ENCODE data around the gene TMEM135. TPM values are rescaled to one million over a fixed set of nuclear protein-coding genes. Genes with fewer than 3 reads are reported as not detected.

TMEM135 gene
- total RNA-seq, 1 experiment from 2014 or later, result 95.2 TPM

- Mint-ChIP-seq H3K9me3 (ENCODE audit: unreplicated experiment) (peaks cover 13% of the 10 kb centered on the region), H3K4me1 (ENCODE audit: low read depth, unreplicated experiment) (peaks cover 63% of the 10 kb centered on the region), H3K27ac (ENCODE audit: unreplicated experiment) (peak overlapping the region; percentile 93), H3K27me3 (ENCODE audit: insufficient read depth, unreplicated experiment) (no peaks in the 10 kb centered on the region), H3K36me3 (ENCODE audit: insufficient read depth, unreplicated experiment) (peaks cover 27% of the 10 kb centered on the region), H3K4me3 (ENCODE audit: unreplicated experiment) (peak overlapping the region; percentile 66)
- H3K36me3 ChIP-seq (ENCODE audit: control insufficient read depth, insufficient read depth, low read length), result no peaks in the 10 kb centered on the region
- DNase-seq, result no peak
- H3K27me3 ChIP-seq (replicated peaks; ENCODE audit: control insufficient read depth, insufficient read depth, low read length), result no peaks in the 10 kb centered on the region
- H3K4me1 ChIP-seq, result peaks cover 42% of the 10 kb centered on the region
- no peak overlapping the region for H3K4me3 ChIP-seq (ENCODE audit: low read depth, low read length)
- ChIA-PET POLR2A (interaction anchor here (0.6 to 2.1 kb wide), 4 partner anchors 24 to 525 kb away, joined by 4 to 23 read pairs (median 11); partner anchors contain the start of genes FZD4 and TMEM135), CTCF (interaction anchor here (1.5 to 2.3 kb wide), 5 partner anchors 10 to 92 kb away, joined by 5 to 15 read pairs (median 10); partner anchors contain the start of genes FZD4 and TMEM135)
- intact Hi-C loops (cut with micrococcal nuclease; ENCODE audit: unreplicated experiment), result loop anchor here (1.0 to 10.0 kb wide), 6 partner anchors 10 to 1221 kb away; no protein-coding TSS in a partner anchor
- no peaks in the 10 kb centered on the region for H3K9me3 ChIP-seq
- no TSS peak for BruUV-seq (replicated peaks)
- TF ChIP-seq, protein P1, sequence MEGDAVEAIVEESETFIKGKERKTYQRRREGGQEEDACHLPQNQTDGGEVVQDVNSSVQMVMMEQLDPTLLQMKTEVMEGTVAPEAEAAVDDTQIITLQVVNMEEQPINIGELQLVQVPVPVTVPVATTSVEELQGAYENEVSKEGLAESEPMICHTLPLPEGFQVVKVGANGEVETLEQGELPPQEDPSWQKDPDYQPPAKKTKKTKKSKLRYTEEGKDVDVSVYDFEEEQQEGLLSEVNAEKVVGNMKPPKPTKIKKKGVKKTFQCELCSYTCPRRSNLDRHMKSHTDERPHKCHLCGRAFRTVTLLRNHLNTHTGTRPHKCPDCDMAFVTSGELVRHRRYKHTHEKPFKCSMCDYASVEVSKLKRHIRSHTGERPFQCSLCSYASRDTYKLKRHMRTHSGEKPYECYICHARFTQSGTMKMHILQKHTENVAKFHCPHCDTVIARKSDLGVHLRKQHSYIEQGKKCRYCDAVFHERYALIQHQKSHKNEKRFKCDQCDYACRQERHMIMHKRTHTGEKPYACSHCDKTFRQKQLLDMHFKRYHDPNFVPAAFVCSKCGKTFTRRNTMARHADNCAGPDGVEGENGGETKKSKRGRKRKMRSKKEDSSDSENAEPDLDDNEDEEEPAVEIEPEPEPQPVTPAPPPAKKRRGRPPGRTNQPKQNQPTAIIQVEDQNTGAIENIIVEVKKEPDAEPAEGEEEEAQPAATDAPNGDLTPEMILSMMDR (IDR thresholded peaks at IDR 0.05; ENCODE audit: insufficient read depth in 1 of 2, low read depth in 1 of 2, low read length in 1 of 2, severe bottlenecking in 1 of 2, unreplicated experiment in 1 of 2), result no peak
Observed at GRCh38 chr11:87005569-87005921, 32.2 kb upstream of the TMEM135 start.

GRCh38 chr11:87006035-87006434 is 31.7 kb upstream of the TMEM135 start:
- Histone ChIP-seq H3K9me3 (no peaks in the 10 kb centered on the region), H3K27me3 (replicated peaks; ENCODE audit: control insufficient read depth, insufficient read depth, low read length) (no peaks in the 10 kb centered on the region), H3K4me3 (ENCODE audit: low read depth, low read length) (no peak overlapping the region), H3K36me3 (ENCODE audit: control insufficient read depth, insufficient read depth, low read length) (no peaks in the 10 kb centered on the region), H3K4me1 (peaks cover 37% of the 10 kb centered on the region)
- Mint-ChIP-seq H3K27me3 (ENCODE audit: insufficient read depth, unreplicated experiment) (no peaks in the 10 kb centered on the region), H3K4me3 (ENCODE audit: unreplicated experiment) (peak overlapping the region; percentile 66), H3K4me1 (ENCODE audit: low read depth, unreplicated experiment) (peaks cover 62% of the 10 kb centered on the region), H3K9me3 (ENCODE audit: unreplicated experiment) (peaks cover 13% of the 10 kb centered on the region), H3K36me3 (ENCODE audit: insufficient read depth, unreplicated experiment) (peaks cover 26% of the 10 kb centered on the region), H3K27ac (ENCODE audit: unreplicated experiment) (peak overlapping the region; percentile 93)
- intact Hi-C loops (cut with micrococcal nuclease; ENCODE audit: unreplicated experiment), result loop anchor here (10.0 kb wide), 2 partner anchors 491 to 1221 kb away; no protein-coding TSS in a partner anchor
- DNase-seq, result peak in 1 of 2 experiments; percentile 62
- TF ChIP-seq, protein P1 (IDR thresholded peaks at IDR 0.05; ENCODE audit: insufficient read depth in 1 of 2, low read depth in 1 of 2, low read length in 1 of 2, severe bottlenecking in 1 of 2, unreplicated experiment in 1 of 2), result no peak
- ChIA-PET POLR2A (interaction anchor here (0.6 to 2.1 kb wide), 4 partner anchors 24 to 525 kb away, joined by 4 to 23 read pairs (median 11); partner anchors contain the start of genes FZD4 and TMEM135), CTCF (interaction anchor here (0.7 to 2.3 kb wide), 6 partner anchors 11 to 92 kb away, joined by 3 to 15 read pairs (median 10); partner anchors contain the start of genes FZD4 and TMEM135)
- no TSS peak for BruUV-seq (replicated peaks)

DNA sequence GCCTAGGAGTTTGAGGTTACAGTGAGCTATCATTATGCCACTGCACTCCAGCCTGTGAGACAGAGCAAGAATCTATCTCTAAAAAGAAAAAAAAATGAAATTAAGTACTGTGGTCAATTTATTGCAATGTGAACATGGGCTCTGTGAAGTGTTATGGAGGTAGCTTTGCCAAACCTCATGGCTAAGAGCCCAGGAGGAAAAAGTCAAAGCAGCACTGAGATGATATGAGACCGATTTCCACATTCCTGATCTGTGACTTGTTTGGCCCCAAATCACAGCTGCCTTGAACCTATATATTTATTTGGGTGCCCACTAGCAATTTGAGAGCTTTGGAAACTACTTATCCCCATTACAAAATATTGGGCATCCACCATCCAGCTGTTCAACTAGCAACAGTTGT is 29.8 kb upstream of the TMEM135 start:
- H3K36me3 ChIP-seq (ENCODE audit: control insufficient read depth, insufficient read depth, low read length), result no peaks in the 10 kb centered on the region
- no peaks in the 10 kb centered on the region for H3K27me3 ChIP-seq (replicated peaks; ENCODE audit: control insufficient read depth, insufficient read depth, low read length)
- no peak for DNase-seq
- BruUV-seq (replicated peaks), result no TSS peak
- H3K9me3 ChIP-seq, result no peaks in the 10 kb centered on the region
- peak overlapping the region; percentile 7 for H3K27ac Mint-ChIP-seq (ENCODE audit: unreplicated experiment)
- peaks cover 33% of the 10 kb centered on the region for H3K4me1 ChIP-seq
- peaks cover 15% of the 10 kb centered on the region for H3K36me3 Mint-ChIP-seq (ENCODE audit: insufficient read depth, unreplicated experiment)
- peaks cover under 1% of the 10 kb centered on the region for H3K9me3 Mint-ChIP-seq (ENCODE audit: unreplicated experiment)
- intact Hi-C loops (cut with micrococcal nuclease; ENCODE audit: unreplicated experiment), result loop anchor here (10.0 kb wide), 2 partner anchors 493 to 1223 kb away; no protein-coding TSS in a partner anchor
- CTCF ChIA-PET, result no interaction called here
- POLR2A ChIA-PET, result no interaction called here
- H3K27me3 Mint-ChIP-seq (ENCODE audit: insufficient read depth, unreplicated experiment), result no peaks in the 10 kb centered on the region
- H3K4me3 ChIP-seq (ENCODE audit: low read depth, low read length), result no peak overlapping the region
- H3K4me1 Mint-ChIP-seq (ENCODE audit: low read depth, unreplicated experiment), result peaks cover 49% of the 10 kb centered on the region
- TF ChIP-seq, protein P1 (IDR thresholded peaks at IDR 0.05; ENCODE audit: insufficient read depth in 1 of 2, low read depth in 1 of 2, low read length in 1 of 2, severe bottlenecking in 1 of 2, unreplicated experiment in 1 of 2), result no peak
- no peak overlapping the region for H3K4me3 Mint-ChIP-seq (ENCODE audit: unreplicated experiment)
